ENCODE results near the gene CCBE1. TPM values are rescaled to one million over a fixed set of nuclear protein-coding genes. Genes with fewer than 3 reads are reported as not detected.

The CCBE1 gene
- total RNA-seq, 2 experiments from 2014 or later = not detected

- TF ChIP-seq, protein P1, sequence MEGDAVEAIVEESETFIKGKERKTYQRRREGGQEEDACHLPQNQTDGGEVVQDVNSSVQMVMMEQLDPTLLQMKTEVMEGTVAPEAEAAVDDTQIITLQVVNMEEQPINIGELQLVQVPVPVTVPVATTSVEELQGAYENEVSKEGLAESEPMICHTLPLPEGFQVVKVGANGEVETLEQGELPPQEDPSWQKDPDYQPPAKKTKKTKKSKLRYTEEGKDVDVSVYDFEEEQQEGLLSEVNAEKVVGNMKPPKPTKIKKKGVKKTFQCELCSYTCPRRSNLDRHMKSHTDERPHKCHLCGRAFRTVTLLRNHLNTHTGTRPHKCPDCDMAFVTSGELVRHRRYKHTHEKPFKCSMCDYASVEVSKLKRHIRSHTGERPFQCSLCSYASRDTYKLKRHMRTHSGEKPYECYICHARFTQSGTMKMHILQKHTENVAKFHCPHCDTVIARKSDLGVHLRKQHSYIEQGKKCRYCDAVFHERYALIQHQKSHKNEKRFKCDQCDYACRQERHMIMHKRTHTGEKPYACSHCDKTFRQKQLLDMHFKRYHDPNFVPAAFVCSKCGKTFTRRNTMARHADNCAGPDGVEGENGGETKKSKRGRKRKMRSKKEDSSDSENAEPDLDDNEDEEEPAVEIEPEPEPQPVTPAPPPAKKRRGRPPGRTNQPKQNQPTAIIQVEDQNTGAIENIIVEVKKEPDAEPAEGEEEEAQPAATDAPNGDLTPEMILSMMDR (IDR thresholded peaks at IDR 0.05) = no peak
- H3K36me3 Mint-ChIP-seq (ENCODE audit: low read depth) = no peaks in the 10 kb centered on the region
- no peak overlapping the region for H3K4me3 Mint-ChIP-seq
- no peak overlapping the region for H3K27ac Mint-ChIP-seq
- ATAC-seq (no peak), DNase-seq (no peak)
- ChIA-PET CTCF (no interaction called here), POLR2A (no interaction called here)
- H3K27me3 Mint-ChIP-seq = peaks cover 3% of the 10 kb centered on the region
- H3K4me1 Mint-ChIP-seq (ENCODE audit: low read depth) = no peaks in the 10 kb centered on the region
- intact Hi-C loops (cut with micrococcal nuclease) = no loop called here
- H3K9me3 Mint-ChIP-seq = no peaks in the 10 kb centered on the region
Measured at GRCh38 chr18:59619816-59620215, 77.4 kb downstream of the CCBE1 start.

DNA sequence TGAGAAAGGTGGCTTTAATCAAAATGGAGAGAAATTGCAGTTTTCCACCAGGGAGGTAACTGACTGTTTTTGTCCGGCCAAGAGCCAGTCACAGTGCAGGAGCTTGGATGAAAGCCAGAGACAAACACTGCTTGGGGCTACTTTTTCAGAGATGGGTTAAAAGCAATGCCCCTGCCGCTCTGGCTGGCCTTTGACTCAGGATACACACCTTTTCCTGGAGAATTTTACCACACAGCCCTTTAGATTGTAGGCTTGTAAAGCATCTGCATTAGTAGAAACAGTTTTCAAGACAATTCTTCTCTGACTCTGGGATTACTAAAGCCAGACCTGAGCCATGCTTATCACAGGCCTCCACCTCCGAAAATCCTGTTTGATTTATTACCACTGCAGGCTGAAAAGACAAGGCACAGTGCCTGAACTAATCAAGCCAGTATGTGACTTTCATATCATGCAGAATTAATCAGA lies 79.7 kb downstream of the CCBE1 start:
- POLR2A ChIA-PET = no interaction called here
- intact Hi-C loops (cut with micrococcal nuclease) = no loop called here
- DNase-seq = no peak
- TF ChIP-seq, protein P1 (IDR thresholded peaks at IDR 0.05) = no peak
- H3K4me1 Mint-ChIP-seq (ENCODE audit: low read depth) = no peaks in the 10 kb centered on the region
- H3K27me3 Mint-ChIP-seq = peaks cover 3% of the 10 kb centered on the region
- H3K36me3 Mint-ChIP-seq (ENCODE audit: low read depth) = no peaks in the 10 kb centered on the region
- H3K4me3 Mint-ChIP-seq = no peak overlapping the region
- no peak overlapping the region for H3K27ac Mint-ChIP-seq
- CTCF ChIA-PET = interaction anchor here (1.2 kb wide), 1 partner anchor 16 kb away, joined by 3 read pairs; no protein-coding TSS in a partner anchor
- ATAC-seq = no peak
- no peaks in the 10 kb centered on the region for H3K9me3 Mint-ChIP-seq

DNA sequence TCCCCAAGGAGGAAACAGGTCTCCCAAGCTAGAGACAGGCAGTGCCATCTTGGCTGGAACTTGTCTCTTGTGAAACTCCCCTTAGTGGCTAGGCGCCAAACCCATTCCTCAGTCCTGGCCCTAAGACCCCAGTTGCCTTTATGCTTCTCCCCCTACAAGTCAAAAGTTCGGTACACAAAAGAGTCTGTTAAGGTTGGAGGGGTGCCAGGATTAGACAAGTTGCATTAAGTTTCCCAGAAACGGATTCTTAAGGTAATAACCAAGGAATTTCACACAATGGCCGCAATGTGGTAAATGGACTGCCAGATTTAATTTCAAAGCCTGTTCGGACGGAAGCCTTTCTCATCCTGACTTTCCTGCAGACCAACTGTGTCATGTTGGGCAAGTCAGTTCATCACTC lies 80.7 kb downstream of the CCBE1 start:
- TF ChIP-seq, protein P1 (IDR thresholded peaks at IDR 0.05) = no peak
- intact Hi-C loops (cut with micrococcal nuclease) = no loop called here
- ChIA-PET POLR2A (no interaction called here), CTCF (interaction anchor here (1.2 kb wide), 1 partner anchor 17 kb away, joined by 3 read pairs; no protein-coding TSS in a partner anchor)
- no peak for ATAC-seq
- Mint-ChIP-seq H3K4me3 (no peak overlapping the region), H3K27ac (no peak overlapping the region), H3K4me1 (ENCODE audit: low read depth) (no peaks in the 10 kb centered on the region), H3K9me3 (no peaks in the 10 kb centered on the region), H3K36me3 (ENCODE audit: low read depth) (no peaks in the 10 kb centered on the region), H3K27me3 (peaks cover 3% of the 10 kb centered on the region)
- no peak for DNase-seq

GRCh38 chr18:59613903-59614302 lies 83.3 kb downstream of the CCBE1 start:
- H3K36me3 Mint-ChIP-seq (ENCODE audit: low read depth) = no peaks in the 10 kb centered on the region
- peaks cover 3% of the 10 kb centered on the region for H3K27me3 Mint-ChIP-seq
- CTCF ChIA-PET = no interaction called here
- H3K27ac Mint-ChIP-seq = no peak overlapping the region
- H3K4me1 Mint-ChIP-seq (ENCODE audit: low read depth) = no peaks in the 10 kb centered on the region
- intact Hi-C loops (cut with micrococcal nuclease) = no loop called here
- POLR2A ChIA-PET = no interaction called here
- H3K4me3 Mint-ChIP-seq = no peak overlapping the region
- no peak for DNase-seq
- TF ChIP-seq, protein P1 (IDR thresholded peaks at IDR 0.05) = no peak
- H3K9me3 Mint-ChIP-seq = no peaks in the 10 kb centered on the region
- ATAC-seq = no peak

DNA sequence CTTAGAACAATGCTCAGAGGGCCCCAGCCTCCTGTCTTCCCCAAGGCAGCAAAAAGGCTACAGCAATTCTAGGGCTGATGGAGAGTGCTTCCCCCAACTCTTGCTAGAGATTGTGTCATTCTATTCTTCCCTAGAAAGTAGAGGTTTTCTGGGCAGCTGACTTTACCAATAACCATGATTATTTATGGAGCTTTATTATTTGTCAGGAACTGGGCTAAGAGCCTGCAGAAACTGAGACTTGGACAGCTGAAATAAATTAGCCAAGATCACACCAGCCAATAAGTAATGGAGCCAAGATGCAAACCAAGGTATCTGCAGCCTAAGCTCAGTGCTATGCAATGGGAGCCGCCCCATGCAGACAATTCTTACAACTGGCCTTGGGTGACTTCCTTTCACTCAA lies 84.8 kb downstream of the CCBE1 start:
- ATAC-seq = no peak
- ChIA-PET POLR2A (no interaction called here), CTCF (no interaction called here)
- peaks cover 3% of the 10 kb centered on the region for H3K27me3 Mint-ChIP-seq
- H3K4me1 Mint-ChIP-seq (ENCODE audit: low read depth) = no peaks in the 10 kb centered on the region
- H3K36me3 Mint-ChIP-seq (ENCODE audit: low read depth) = no peaks in the 10 kb centered on the region
- intact Hi-C loops (cut with micrococcal nuclease) = no loop called here
- H3K9me3 Mint-ChIP-seq = no peaks in the 10 kb centered on the region
- DNase-seq = no peak
- no peak overlapping the region for H3K27ac Mint-ChIP-seq
- no peak overlapping the region for H3K4me3 Mint-ChIP-seq
- TF ChIP-seq, protein P1 (IDR thresholded peaks at IDR 0.05) = no peak

Measured in activated CD8-positive, alpha-beta T cell treated with anti-CD3 and anti-CD28 coated beads for 36 hours (primary cell).